Urinary bladder (tissue), 4 donors: ENCODE measurements around the gene FOXP1. TPM values are rescaled to one million over a fixed set of nuclear protein-coding genes. Genes with fewer than 3 reads are reported as not detected.
A peak's percentile ranks its signal among the peaks of the same experiment; 100 is the strongest.

Source experiments
- DNase-seq: peaks from one replicate; pipeline ENCODE4 v3.0.0-alpha.2; 2015; ENCODE audit errors: extremely low spot score
- H3K27ac ChIP-seq: one replicate; pipeline ENCODE4 v1.5.1; 2013; ENCODE audit warnings: low read depth, mild to moderate bottlenecking, moderate library complexity
- H3K36me3 ChIP-seq: one replicate; pipeline ENCODE4 v1.6.1; 2013; ENCODE audit warnings: mild to moderate bottlenecking, moderate library complexity; ENCODE audit not compliant: insufficient read depth
- H3K4me1 ChIP-seq: one replicate; pipeline ENCODE4 v1.6.1; 2013; ENCODE audit warnings: mild to moderate bottlenecking, moderate library complexity; ENCODE audit not compliant: insufficient read depth
- H3K4me3 ChIP-seq: one replicate; pipeline ENCODE4 v1.5.1; 2013; ENCODE audit warnings: low read depth, low read length
- WGBS: extraction: QIAGEN DNeasy Blood & Tissue Kit; methylation state at CpG from one replicate; pipeline ENCODE4 v1.1.7; 2013; 5-methylcytosine and 5-hydroxymethylcytosine counted together
- polyA plus RNA-seq: library from polyadenylated mRNA; stranded (reverse); fragments of 200-250 nt; gene quantifications from one replicate; pipeline ENCODE4 v1.2.3, GENCODE V29; 2013
- total RNA-seq: library from RNA; depleted of rRNA; stranded (reverse); fragments of >200 nt; gene quantifications from one replicate; pipeline ENCODE4 v1.2.3, GENCODE V29; 2014
- donor health status: healthy with polysubstance abuse.
- donor health status: healthy.

Gene FOXP1
- total and polyA plus RNA-seq, 2 donors: 27.4 to 176 TPM

DNA sequence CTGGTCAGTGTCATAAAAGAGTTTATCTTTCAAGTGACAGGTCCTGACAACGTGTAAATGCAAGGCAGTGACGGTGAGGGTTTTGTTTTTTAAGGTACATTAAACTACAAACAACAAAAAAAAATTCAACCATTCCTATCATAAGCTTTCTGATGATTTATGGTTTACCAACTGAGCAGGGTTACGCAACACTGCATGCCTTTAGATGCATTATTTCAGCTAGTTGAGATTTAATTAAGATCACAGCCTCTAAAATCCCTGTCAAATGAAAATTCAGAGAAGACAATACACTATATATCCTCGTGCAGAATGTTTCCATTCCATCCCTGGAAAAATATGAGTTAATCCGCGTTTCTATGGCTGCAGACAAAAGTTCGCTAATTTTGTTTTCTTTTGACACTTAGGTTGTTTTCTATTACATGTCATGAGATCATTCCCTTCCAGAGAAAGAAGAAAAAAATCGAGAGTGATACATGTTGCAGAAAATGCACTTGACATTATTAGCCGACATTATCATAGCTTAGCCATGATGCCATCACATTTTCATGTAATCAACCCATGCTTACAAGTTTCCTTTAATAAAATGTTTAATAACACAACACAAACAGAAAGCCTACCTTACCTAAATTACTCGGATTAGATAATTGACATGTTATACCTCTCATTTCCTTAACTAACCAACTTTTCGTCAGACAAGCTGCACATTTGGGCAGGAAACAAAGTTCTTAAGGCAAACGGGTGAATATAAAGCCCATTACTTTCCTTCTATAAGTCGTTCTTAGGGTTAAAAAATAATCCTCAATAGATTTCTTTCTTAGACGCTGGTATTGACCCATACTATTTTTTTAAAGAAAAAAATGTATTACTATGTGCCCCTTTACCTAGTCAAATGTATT lies 521.2 kb downstream of the FOXP1 start:
- no peaks in the 10 kb centered on the region for H3K36me3 ChIP-seq
- peak overlapping the region; percentile 29 for H3K27ac ChIP-seq
- WGBS: 27% methylated on average over 14 of the region's 14 CpGs
- no peaks in the 10 kb centered on the region for H3K4me1 ChIP-seq
- no peak for DNase-seq
- H3K4me3 ChIP-seq: peak overlapping the region; percentile 83

DNA sequence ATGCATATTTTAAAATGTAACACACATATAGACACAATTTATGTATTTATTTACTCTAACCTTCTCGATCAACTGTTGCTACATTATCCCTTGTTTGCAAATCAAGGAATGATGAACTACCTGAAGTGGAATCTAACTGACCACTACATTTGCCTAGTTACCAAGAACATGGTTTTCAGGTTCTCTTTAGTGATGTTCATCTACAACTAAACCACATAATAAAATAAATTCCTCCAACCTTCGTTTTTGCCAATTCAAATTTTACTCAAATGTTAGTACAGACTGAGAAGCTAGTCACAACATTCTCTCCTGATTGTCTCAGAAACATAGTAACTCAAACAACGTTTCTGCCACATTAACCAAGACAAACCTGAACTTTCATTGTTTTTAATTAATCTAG lies 521.9 kb downstream of the FOXP1 start:
- 39% methylated on average over 3 of the region's 3 CpGs for WGBS
- Histone ChIP-seq H3K27ac (no peak overlapping the region), H3K4me3 (no peak overlapping the region), H3K36me3 (no peaks in the 10 kb centered on the region), H3K4me1 (no peaks in the 10 kb centered on the region)
- DNase-seq: no peak

DNA sequence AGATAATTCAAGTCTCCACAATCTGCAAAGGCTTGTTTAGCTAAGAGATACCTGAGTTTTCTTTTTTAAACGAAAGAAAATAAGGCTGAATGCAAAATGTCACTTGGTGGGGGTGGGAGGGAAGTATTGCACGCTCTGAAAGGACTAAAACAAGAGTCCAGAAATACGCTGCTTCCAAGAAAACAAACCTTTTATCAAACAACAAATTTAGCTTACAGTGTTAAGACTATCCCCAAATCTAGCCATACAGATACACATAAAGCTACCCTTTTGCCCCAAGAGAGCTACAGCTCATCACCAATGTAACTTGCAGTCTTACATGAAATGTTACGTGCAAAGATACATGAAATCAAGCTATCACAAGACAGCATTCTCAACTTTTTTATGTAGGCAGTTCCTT lies 522.5 kb downstream of the FOXP1 start:
- no peak for DNase-seq
- H3K4me3 ChIP-seq: no peak overlapping the region
- H3K27ac ChIP-seq: no peak overlapping the region
- H3K36me3 ChIP-seq: no peaks in the 10 kb centered on the region
- H3K4me1 ChIP-seq: no peaks in the 10 kb centered on the region
- 49% methylated on average over 4 of the region's 4 CpGs for WGBS

DNA sequence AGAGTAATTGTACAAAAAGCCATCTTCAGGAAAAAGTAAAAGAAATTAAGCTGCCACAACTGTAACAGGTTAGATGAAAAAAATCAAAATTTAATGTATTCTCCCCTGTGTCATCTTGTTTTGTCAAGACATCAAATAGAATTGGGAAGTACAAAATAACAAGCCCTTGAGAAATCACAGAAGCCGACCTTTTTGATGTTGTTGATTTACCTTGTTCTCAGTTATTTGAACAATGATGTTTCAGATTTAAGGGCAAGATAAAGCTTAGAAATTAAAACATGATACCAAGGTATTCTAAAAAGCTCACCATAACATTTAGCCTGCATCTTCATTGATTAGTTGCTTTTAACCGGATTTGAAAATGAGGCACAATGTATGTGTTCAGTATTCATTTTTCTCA lies 523.0 kb downstream of the FOXP1 start:
- DNase-seq: no peak
- WGBS: 69% methylated on average over 2 of the region's 2 CpGs
- H3K4me1 ChIP-seq: no peaks in the 10 kb centered on the region
- no peaks in the 10 kb centered on the region for H3K36me3 ChIP-seq
- no peak overlapping the region for H3K4me3 ChIP-seq
- no peak overlapping the region for H3K27ac ChIP-seq

DNA sequence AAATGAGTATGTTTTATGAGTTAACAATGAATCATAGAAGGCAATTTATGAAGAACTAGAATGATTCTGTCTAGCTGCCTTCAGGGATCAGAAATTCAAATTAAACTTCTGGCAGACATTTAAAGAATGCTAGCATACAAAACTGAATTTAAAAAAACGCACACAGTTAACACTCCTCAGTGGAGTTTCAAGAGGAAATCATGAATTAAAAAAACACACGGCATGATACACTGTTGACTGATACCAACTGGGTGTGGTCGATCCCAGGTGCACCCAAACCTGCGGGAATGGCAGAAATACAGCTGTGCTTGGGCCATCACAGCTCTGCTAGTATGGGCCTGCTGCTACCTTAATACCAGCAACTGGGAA lies 526.0 kb downstream of the FOXP1 start:
- Histone ChIP-seq H3K4me3 (no peak overlapping the region), H3K36me3 (no peaks in the 10 kb centered on the region), H3K4me1 (no peaks in the 10 kb centered on the region), H3K27ac (no peak overlapping the region)
- 53% methylated on average over 4 of the region's 4 CpGs for WGBS
- DNase-seq: no peak

DNA sequence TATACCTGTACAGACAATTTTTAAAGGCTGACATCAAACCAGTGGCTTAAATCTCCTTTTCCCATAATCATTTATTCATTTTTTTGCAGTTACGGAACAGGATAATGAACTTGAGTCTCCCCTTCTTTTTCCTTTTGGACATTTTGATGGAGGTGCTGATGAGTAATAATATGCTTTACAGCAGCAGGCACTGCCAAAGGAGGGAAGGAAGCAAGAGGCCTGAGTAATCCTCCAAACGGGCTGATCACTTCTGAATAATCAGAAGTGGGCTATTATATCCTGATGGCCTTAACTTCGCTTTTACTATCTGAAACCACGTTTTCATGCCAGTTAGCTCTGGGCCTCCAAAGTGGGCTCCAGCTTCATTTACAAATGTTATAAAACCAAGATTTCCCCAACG lies 527.2 kb downstream of the FOXP1 start:
- no peak overlapping the region for H3K4me3 ChIP-seq
- no peaks in the 10 kb centered on the region for H3K36me3 ChIP-seq
- WGBS: 48% methylated on average over 5 of the region's 5 CpGs
- H3K27ac ChIP-seq: no peak overlapping the region
- no peaks in the 10 kb centered on the region for H3K4me1 ChIP-seq
- DNase-seq: no peak

DNA sequence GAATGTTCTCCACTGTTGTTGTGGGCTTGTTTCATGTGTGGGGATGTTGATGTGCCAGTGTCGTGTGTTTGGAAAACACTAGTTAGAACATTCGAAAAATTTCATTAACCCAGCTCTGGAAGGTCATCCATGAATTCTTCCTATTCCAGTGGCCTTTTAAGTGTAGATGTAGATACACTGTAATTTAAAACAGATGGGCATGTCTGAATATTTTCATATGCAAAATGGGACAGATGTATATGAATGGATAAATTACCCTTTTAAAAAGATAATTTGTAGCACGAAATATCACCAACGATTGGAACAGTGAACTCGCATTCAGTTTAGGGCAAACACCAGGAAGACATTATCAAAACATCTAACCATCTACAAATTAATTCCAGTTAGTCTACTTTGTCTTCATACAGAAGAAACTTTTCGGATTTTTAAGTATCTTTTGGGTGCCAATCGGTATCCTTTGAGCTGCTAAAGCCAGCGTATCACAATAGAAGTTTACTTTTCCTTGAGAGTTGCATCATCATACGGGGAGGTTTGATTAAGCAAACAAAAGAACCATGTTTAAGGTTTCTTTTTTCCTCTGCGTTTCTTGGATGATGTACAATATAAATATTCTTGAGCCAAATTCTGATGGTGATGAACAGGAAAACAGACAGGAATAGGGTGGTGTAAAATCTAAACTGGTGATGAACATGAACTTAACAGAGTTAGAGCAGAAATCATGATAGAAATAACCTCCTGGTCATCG lies 528.1 kb downstream of the FOXP1 start:
- H3K4me1 ChIP-seq: peaks cover 2% of the 10 kb centered on the region
- no peak for DNase-seq
- H3K4me3 ChIP-seq: no peak overlapping the region
- 57% methylated on average over 11 of the region's 11 CpGs for WGBS
- no peak overlapping the region for H3K27ac ChIP-seq
- H3K36me3 ChIP-seq: no peaks in the 10 kb centered on the region

DNA sequence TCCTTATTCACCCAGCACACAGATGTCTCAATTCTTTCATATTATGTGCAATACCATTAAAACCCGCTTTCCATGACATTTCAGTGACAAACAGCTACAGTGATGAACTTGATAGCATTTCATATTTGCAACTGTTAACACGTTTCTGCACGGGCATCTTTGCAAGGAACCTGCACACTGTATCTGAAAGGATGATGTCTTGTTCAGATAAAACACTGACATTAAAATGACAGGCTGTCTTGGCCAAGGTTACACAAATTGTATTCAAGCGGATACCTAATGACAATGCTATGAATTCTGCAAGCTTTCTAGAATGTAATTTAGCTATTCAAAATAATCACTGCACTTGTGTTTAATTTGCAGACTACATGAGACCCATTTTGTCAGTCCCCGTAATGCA lies 529.2 kb downstream of the FOXP1 start:
- no peaks in the 10 kb centered on the region for H3K36me3 ChIP-seq
- DNase-seq: no peak
- no peak overlapping the region for H3K4me3 ChIP-seq
- WGBS: 78% methylated on average over 5 of the region's 5 CpGs
- peaks cover 2% of the 10 kb centered on the region for H3K4me1 ChIP-seq
- no peak overlapping the region for H3K27ac ChIP-seq

DNA sequence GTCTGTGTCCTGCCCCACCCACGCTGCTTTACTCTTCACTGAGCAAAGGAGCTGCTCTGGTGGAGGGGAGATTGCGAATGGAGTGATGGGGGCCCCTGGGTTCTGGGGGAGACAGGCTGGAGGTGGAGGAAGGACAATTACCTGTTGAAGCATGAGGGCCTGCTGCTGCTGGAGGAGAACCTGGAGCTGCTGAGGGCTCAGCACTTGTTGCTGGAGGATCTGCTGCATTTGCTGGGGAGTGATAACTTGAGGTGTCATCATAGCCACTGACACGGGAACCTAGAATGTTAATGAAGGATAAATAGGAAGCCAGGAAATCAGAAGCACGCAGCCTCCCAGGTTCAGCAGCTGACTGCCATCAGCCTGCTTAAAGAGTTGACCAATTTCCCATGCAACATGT lies 530.0 kb downstream of the FOXP1 start:
- H3K27ac ChIP-seq: no peak overlapping the region
- H3K4me1 ChIP-seq: peaks cover 2% of the 10 kb centered on the region
- WGBS: 81% methylated on average over 4 of the region's 4 CpGs
- no peak overlapping the region for H3K4me3 ChIP-seq
- no peaks in the 10 kb centered on the region for H3K36me3 ChIP-seq
- DNase-seq: no peak

DNA sequence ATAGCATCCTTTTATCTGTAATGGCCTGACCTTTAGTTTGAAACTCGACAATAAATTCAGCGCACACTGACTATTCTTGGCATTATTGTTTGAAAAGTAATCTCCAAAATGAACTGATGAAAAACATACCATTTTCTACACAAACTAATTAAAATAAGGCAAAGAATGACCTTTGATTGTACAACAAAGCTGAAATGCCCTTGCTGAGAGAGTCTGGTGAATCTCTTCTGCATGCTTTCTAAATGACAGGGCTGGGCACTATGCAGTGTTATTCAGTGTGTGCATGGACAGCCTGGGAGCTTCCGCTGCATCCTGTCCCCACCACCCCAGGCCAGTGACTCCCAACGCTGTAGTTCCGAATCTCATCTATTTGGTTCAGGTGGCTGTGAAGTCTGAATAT lies 530.8 kb downstream of the FOXP1 start:
- Histone ChIP-seq H3K36me3 (no peaks in the 10 kb centered on the region), H3K4me1 (peaks cover 2% of the 10 kb centered on the region), H3K4me3 (no peak overlapping the region), H3K27ac (no peak overlapping the region)
- 46% methylated on average over 5 of the region's 5 CpGs for WGBS
- DNase-seq: no peak

GRCh38 chr3:71051893-71052687 lies 531.4 kb downstream of the FOXP1 start:
- DNase-seq: no peak
- H3K4me1 ChIP-seq: peaks cover 2% of the 10 kb centered on the region

DNA sequence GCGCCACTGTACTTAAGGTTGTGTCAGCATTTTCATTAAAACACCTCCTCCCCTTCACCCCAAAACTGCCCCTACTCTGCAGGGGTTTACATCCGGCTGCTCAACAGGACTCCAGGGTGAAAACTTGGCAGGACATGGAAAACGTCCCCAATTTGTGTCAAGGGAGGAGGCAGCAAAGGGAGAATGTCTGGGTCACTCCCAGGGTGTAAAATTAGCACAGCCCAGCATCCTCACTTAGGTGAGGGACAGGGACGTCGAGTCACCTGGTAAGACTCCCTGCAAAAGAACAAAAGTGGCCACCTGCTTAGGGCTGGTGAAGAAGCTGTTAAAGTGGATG lies 532.3 kb downstream of the FOXP1 start:
- Histone ChIP-seq H3K4me3 (no peak overlapping the region), H3K27ac (no peak overlapping the region), H3K4me1 (peaks cover 2% of the 10 kb centered on the region), H3K36me3 (no peaks in the 10 kb centered on the region)
- DNase-seq: no peak
- 67% methylated on average over 5 of the region's 5 CpGs for WGBS

More at GRCh38 chr3:71051893-71052687, 531.4 kb downstream of the FOXP1 start:
- Histone ChIP-seq H3K4me3 (no peak overlapping the region), H3K27ac (no peak overlapping the region), H3K36me3 (no peaks in the 10 kb centered on the region)
- WGBS: 33% methylated on average over 7 of the region's 7 CpGs

DNA sequence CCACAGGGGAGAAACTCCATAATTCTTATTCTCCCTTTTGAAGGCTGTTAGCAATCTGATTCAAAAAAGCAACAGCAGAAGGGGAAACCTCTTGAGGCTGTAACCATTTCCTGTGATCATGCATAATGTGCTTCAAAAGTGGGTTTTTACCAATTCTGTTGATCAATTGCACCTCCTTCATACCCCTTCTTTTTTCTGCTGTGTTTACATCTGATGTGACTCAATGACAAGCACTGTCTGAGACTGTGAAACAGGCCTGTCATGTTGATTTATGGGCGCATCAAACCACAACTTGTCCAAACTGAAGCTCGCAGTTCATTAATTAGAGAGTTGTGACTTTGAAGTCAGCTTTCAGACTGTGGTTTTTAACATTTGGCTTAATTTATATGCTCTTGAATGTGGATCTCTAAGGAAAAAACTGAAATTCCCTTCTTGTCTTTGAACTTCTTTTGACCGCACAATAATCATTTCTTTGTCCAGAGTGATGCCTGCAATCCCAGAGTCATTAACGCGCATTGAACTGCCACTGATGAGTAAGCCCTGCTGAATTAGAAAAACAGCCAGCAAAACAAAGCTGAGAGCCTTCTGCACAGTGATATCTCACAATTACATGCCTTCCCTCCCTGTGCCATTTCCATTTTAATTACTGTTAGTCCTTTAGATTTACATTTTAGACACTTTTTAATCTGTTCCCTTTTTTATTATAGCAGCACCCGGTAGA lies 532.8 kb downstream of the FOXP1 start:
- Histone ChIP-seq H3K27ac (no peak overlapping the region), H3K4me3 (no peak overlapping the region), H3K36me3 (peaks cover 2% of the 10 kb centered on the region), H3K4me1 (peaks cover 2% of the 10 kb centered on the region)
- no peak for DNase-seq
- 69% methylated on average over 6 of the region's 6 CpGs for WGBS
